ENCODE measurements around the gene ATAD3A.

ATAD3A gene

GRCh38 chr1:1537626-1538250 lies 25.8 kb downstream of the ATAD3A start:
- Histone ChIP-seq H3K27ac (ENCODE audit: low read length) (no peak overlapping the region), H3K79me2 (ENCODE audit: low read length) (no peaks in the 10 kb centered on the region), H3K9ac (ENCODE audit: low read length) (no peak overlapping the region), H2AFZ (ENCODE audit: low read depth, low read length) (no peak overlapping the region), H3K4me3 (ENCODE audit: low read length) (no peak overlapping the region), H3K27me3 (ENCODE audit: low read depth, low read length) (no peaks in the 10 kb centered on the region), H3K9me3 (ENCODE audit: insufficient read depth, low read length) (no peaks in the 10 kb centered on the region), H3K4me2 (ENCODE audit: low read length) (no peak overlapping the region), H3K4me1 (ENCODE audit: low read length) (no peaks in the 10 kb centered on the region), H3K36me3 (replicated peaks; ENCODE audit: low read depth, low read length) (no peaks in the 10 kb centered on the region), H4K20me1 (ENCODE audit: insufficient read depth, low read length) (no peaks in the 10 kb centered on the region)
- TF ChIP-seq EZH2phosphoT487 (IDR thresholded peaks at IDR 0.05; ENCODE audit: low read depth) (no peak), CTCF (IDR thresholded peaks at IDR 0.05; ENCODE audit: low read depth, low read length) (no peak)

- no peak for TF ChIP-seq EZH2phosphoT487 (IDR thresholded peaks at IDR 0.05; ENCODE audit: low read depth)
- TF ChIP-seq CTCF (IDR thresholded peaks at IDR 0.05; ENCODE audit: low read depth, low read length) = no peak
- Histone ChIP-seq H3K36me3 (replicated peaks; ENCODE audit: low read depth, low read length) (no peaks in the 10 kb centered on the region), H3K9me3 (ENCODE audit: insufficient read depth, low read length) (no peaks in the 10 kb centered on the region), H3K27me3 (ENCODE audit: low read depth, low read length) (no peaks in the 10 kb centered on the region), H3K4me1 (ENCODE audit: low read length) (no peaks in the 10 kb centered on the region), H4K20me1 (ENCODE audit: insufficient read depth, low read length) (no peaks in the 10 kb centered on the region), H2AFZ (ENCODE audit: low read depth, low read length) (no peak overlapping the region), H3K4me2 (ENCODE audit: low read length) (no peak overlapping the region), H3K27ac (ENCODE audit: low read length) (no peak overlapping the region), H3K79me2 (ENCODE audit: low read length) (no peaks in the 10 kb centered on the region), H3K4me3 (ENCODE audit: low read length) (no peak overlapping the region), H3K9ac (ENCODE audit: low read length) (no peak overlapping the region)
Measured at GRCh38 chr1:1538334-1538733, 26.4 kb downstream of the ATAD3A start.

GRCh38 chr1:1538989-1539309 lies 27.0 kb downstream of the ATAD3A start:
- no peak for TF ChIP-seq EZH2phosphoT487 (IDR thresholded peaks at IDR 0.05; ENCODE audit: low read depth)
- TF ChIP-seq CTCF (IDR thresholded peaks at IDR 0.05; ENCODE audit: low read depth, low read length) = no peak
- H4K20me1 ChIP-seq (ENCODE audit: insufficient read depth, low read length) = no peaks in the 10 kb centered on the region
- H2AFZ ChIP-seq (ENCODE audit: low read depth, low read length) = no peak overlapping the region
- H3K4me3 ChIP-seq (ENCODE audit: low read length) = no peak overlapping the region
- H3K27ac ChIP-seq (ENCODE audit: low read length) = no peak overlapping the region
- H3K9me3 ChIP-seq (ENCODE audit: insufficient read depth, low read length) = no peaks in the 10 kb centered on the region
- no peak overlapping the region for H3K9ac ChIP-seq (ENCODE audit: low read length)
- H3K79me2 ChIP-seq (ENCODE audit: low read length) = no peaks in the 10 kb centered on the region
- no peaks in the 10 kb centered on the region for H3K36me3 ChIP-seq (replicated peaks; ENCODE audit: low read depth, low read length)
- no peaks in the 10 kb centered on the region for H3K4me1 ChIP-seq (ENCODE audit: low read length)
- H3K27me3 ChIP-seq (ENCODE audit: low read depth, low read length) = no peaks in the 10 kb centered on the region
- H3K4me2 ChIP-seq (ENCODE audit: low read length) = no peak overlapping the region

GRCh38 chr1:1539310-1540089 lies 27.5 kb downstream of the ATAD3A start:
- no peaks in the 10 kb centered on the region for H3K9me3 ChIP-seq (ENCODE audit: insufficient read depth, low read length)
- H3K27me3 ChIP-seq (ENCODE audit: low read depth, low read length) = no peaks in the 10 kb centered on the region
- TF ChIP-seq EZH2phosphoT487 (IDR thresholded peaks at IDR 0.05; ENCODE audit: low read depth) (no peak), CTCF (IDR thresholded peaks at IDR 0.05; ENCODE audit: low read depth, low read length) (no peak)
- no peaks in the 10 kb centered on the region for H3K36me3 ChIP-seq (replicated peaks; ENCODE audit: low read depth, low read length)
- no peak overlapping the region for H3K27ac ChIP-seq (ENCODE audit: low read length)
- H3K4me2 ChIP-seq (ENCODE audit: low read length) = no peak overlapping the region
- H3K4me1 ChIP-seq (ENCODE audit: low read length) = no peaks in the 10 kb centered on the region
- no peaks in the 10 kb centered on the region for H4K20me1 ChIP-seq (ENCODE audit: insufficient read depth, low read length)
- H2AFZ ChIP-seq (ENCODE audit: low read depth, low read length) = no peak overlapping the region
- H3K4me3 ChIP-seq (ENCODE audit: low read length) = no peak overlapping the region
- H3K9ac ChIP-seq (ENCODE audit: low read length) = no peak overlapping the region
- H3K79me2 ChIP-seq (ENCODE audit: low read length) = no peaks in the 10 kb centered on the region
